OCI-LY3 (cell line): ENCODE measurements around the gene RHBG.

ENCODE experiments used
- EZH2phosphoT487 ChIP-seq: fragments of 200-600 bp; shearing (Covaris generic); IDR thresholded peaks from 2 replicates; pipeline ENCODE4 v1.6.1; 2018; ENCODE audit warnings: antibody characterized with exemption, mixed run types, low read depth
- TF ChIP-seq, protein P1 (sequence below): fragments of 200-600, 300-600 bp; sonication (generic); IDR thresholded peaks from 2 replicates; pipeline ENCODE4 v1.5.1; 2014; ENCODE audit warnings: antibody characterized with exemption, low read length, low read depth

DNA sequence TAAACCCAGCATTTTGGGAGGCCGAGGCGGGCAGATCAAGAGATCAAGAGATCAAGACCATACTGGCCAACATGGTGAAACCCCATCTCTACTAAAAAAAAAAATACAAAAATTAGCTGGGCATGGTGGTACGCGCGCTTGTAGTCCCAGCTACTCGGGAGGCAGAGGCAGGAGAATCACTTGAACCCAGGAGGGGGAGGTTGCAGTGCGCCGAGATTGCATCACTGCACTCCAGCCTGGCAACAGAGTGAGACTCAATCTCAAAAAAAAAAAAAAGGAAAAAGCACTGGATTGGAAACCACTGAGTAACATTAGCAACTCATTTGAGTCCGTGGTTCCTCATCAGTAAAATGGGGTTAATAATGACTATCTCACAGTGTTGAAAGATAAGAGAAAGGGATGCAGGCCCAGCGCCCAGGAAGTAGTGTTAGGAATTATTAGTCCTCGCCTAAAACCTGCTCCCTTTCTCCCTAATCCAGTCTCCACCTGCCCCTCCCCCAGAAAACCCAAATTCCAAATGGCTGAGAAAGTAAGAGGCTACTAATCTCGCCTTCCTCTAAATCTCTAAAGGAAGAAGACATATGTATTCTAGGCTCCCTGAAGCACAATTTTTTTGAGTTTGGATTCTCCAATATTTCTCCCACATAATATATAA, 49.5 kb downstream of the RHBG start:
- TF ChIP-seq, protein P1, sequence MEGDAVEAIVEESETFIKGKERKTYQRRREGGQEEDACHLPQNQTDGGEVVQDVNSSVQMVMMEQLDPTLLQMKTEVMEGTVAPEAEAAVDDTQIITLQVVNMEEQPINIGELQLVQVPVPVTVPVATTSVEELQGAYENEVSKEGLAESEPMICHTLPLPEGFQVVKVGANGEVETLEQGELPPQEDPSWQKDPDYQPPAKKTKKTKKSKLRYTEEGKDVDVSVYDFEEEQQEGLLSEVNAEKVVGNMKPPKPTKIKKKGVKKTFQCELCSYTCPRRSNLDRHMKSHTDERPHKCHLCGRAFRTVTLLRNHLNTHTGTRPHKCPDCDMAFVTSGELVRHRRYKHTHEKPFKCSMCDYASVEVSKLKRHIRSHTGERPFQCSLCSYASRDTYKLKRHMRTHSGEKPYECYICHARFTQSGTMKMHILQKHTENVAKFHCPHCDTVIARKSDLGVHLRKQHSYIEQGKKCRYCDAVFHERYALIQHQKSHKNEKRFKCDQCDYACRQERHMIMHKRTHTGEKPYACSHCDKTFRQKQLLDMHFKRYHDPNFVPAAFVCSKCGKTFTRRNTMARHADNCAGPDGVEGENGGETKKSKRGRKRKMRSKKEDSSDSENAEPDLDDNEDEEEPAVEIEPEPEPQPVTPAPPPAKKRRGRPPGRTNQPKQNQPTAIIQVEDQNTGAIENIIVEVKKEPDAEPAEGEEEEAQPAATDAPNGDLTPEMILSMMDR = no peak
- TF ChIP-seq EZH2phosphoT487 = no peak
